Measurements from ENCODE around the gene TMPRSS4.

TMPRSS4 gene

DNA sequence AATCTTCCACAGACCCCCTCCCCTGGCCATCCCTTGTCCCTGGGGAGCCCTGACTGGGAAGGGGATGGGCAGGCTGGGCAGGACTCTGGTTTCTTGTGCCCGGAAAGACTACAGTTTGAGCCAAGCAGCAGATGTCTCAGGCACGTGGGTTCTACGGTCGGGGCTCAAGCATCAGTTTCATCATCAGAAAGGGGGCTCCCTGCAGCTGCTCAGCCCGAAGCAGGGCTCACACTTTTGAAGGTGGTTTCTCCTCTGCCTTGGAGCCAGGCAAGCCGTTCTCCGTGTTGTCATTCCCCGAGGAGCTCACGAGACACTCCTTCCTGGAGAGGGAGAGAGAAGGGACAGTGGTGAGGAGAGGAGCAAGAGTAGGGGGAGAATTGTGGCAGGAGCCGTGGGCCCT is 59.9 kb downstream of the TMPRSS4 start:
- no peak for FAIRE-seq

DNA sequence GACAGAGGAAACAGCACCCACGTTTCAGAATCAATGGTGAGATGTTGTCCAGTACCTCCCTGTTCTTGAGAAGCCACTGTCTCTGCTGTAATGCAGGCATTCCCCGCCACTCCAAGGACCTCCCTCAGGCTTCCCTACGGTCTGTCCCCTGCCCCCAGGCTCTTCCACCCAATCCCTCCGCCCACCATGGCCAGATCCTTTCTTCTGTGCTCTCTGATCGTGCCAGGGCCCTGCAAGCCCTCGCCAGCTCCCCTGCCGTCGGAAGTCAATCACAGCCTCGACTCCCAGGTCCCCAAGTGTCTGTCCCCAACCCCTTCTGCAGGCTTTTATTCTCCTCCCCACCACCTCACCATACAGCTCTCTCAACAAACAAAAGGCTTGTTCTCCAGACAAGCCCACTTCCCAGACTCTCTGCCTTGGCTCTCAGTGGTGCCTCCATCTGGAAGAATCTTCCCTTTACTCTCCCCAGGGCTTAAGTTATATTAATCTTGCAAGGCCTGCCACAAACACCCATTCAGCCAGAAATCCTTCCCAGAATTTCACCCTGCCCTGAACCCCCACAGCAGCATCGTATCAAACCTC is 62.1 kb downstream of the TMPRSS4 start:
- FAIRE-seq, result no peak

DNA sequence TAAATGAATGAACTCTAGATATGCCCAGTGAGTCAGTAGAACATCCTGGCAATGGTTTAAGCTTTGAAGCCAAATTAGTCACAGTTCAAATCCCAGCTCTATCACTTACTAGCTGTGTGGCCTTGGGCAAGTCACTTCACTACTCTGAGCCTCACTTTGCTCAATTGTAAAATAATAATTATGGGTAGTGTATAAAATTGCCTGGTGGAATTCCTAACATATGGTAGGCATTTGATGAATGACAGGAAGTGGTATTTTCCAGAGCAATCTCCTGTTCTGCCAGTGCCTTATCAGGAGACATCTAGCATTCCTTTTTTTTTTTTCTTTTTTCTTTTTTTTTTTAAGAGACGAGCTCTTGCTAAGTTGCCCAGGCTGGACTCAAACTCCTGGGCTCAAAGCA is 62.7 kb downstream of the TMPRSS4 start:
- no peak for FAIRE-seq

DNA sequence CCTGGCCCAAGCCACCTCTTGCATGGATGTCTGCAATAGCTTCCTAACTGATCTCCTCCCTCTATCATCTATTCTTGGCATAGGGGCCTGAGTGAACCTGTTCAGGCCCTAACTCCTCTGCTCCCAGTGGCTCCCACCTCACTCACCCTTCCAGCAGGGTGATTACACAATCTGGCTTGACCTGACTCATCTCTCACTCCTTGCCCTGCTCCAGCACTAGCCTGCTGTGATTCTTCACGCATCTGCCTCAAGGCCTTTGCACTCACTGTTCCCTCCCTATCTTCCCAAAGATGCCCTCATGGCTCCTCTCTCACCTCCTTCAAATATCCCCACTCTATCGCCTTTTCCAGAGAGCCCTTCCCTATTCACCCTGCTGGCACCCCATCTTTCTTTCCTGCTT is 65.2 kb downstream of the TMPRSS4 start:
- no peak for FAIRE-seq

DNA sequence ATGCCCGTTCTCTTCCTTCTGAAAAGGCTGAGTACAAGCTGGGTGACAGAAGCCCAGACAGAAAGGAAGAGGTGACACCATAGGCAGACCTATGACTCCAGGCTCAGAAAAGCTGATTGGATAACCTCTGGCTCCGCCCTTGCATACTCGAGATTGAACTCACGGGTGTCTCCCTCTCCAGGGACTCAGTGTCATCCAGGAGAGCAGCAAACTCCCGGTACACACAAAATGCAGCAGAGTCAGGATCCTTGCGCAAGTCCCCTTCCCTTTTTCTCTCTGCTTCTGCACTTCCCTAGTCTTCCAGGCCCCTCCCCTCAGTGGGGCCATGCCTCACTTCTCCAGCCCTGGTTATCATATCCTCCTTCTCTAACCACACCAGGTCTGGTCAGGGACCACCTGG is 65.9 kb downstream of the TMPRSS4 start:
- FAIRE-seq, result no peak

DNA sequence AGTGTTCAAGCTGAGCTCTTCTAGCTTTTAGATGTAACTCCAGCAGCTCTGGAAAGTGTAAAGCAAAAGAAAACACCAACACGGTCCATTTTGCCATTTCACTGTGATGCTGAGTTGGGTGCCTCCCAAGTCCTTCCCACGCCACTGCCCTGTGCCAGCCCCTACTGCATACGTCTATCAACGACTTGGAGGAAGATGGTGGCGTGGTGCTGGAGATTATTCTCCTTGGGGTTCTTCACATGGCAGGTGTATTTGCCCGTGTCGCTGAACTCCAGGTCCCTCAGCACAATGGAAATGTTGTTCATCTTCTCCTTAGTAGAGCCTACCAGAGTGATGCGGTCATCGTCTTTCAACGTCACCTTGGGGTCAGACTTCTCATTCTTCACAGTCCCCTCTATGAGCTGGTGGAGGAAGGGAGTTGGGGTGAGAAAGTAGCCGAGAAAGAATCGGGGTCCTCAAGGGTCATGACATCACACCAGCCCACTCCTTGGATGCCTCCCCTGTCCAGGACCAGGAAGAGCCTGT is 66.8 kb downstream of the TMPRSS4 start:
- FAIRE-seq, result no peak

DNA sequence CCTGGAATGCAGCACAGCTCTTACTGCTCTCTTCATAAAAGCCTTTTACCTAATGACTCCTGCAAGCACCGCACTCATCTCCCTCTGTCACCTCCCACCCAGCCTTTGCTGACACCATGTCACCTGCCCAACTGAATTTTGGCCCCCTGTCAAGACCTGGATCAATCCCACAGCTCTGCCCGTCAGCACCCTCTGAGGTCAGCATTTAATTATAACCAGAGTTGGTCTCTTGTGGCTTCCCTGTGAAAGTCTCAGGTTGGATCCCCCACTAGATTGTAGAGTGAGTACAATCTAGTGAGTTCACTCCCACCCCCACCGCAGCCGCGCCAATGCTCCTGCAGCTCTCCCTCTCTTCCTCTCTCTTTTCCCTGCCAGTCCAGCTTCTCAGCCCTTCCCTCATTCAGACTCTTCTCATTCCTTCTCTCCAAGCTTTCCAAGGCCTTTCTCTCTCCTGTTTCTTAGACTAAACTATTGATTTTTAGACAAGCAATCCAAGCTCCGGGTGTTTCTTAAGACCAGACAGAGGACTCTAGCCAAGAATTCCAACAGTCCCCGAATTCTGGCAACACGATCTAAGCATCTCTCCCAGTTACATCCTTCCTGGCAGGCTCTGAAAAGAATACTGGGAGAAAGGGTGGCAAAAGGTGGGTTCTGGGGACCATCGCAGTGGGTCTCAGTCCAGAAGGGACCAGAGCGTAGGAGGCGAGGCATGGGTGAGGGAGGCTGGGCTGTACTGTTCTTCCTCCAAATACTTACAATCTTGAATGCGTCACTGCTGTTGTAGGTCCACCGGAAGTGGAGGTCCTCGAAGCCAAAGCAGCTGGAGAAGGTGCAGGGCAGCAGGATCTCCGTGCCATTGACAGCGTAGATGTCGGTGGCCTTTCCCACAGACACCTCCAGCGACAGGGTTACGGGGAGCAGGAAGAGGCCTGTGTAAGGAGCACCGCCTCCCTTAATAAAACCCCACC is 67.7 kb downstream of the TMPRSS4 start:
- FAIRE-seq, result no peak

DNA sequence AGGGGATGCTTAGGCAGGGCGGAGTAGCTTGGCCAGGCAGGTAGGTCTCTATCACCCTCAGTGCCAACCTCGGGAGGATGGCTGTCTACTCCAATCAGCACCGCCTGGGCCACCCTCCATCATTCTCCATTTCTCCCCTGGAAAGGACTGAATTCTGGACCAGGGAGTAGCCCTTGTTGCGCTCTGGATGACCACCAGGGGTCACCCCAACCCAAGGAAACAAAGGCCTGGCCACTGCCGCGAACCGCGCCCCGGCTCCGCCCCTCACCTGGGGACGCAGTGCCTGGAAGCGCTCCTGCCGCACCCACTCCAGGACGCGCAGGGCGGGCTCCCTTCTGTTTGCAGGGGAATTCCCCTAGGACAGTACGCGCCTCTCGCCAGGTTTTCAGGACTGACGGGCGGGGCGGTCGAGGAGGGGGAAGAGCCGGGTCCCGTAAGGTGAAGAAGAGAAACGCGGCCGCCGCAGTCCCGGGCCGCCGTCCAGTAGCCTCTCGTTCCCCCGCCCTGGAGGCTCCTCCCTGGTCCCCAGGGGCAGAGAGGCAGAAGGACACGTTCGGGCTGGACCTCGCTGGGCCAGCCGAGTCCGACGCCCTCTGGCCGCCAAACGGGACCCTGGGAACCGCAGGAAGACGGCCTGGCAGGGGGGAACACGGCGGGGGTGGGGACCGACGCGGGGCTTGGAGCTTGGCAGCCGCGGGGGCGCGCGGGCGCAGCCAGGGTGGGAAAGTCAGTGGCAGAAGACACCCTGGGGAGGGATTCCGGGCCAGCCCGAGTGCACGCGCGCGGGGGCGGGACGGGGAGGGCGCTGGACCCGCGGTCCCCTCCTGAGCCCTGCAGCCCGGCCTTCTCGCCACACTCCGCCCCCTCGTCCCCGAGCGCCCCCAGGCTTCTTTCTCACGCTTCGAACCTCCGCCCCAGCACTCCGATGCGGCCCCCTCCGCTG is 68.7 kb downstream of the TMPRSS4 start:
- no peak for FAIRE-seq

DNA sequence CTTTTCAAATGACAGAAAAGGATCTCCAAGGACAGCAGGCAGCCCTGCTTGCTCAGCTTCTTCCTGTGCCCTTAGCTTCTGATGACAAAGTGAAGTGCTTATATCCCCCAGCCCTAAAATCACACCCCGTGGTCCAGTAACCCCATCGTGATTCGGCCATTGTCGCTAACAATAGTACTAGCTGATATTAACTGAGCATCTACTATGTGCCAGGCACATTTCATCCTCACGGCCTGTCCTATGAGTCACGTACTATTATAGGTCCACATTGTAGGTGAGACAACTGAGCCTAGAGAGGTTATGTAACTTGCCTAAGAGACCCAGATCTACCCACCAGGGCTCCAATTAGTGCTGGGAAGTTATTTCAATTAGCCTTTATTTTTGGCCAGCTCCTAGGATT is 69.7 kb downstream of the TMPRSS4 start:
- no peak for FAIRE-seq

DNA sequence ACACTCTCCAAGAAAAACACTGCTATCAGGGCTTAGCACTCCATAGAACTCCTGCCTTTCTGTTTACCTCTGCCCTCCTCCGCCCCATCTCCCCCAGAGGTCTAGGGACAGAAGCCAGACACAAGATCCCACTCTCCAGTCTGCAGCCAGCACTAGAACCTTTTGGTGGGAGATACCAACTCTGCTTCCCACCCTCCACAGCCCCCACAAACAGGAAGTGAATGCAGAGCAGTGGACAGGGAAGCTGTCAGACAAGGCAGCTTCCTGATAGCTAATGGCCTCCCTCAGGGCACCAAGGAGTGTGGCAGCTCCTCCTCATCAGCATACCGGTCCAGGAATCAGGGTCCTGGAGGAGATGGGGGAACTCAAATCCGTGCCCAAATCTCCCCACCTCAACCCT is 70.6 kb downstream of the TMPRSS4 start:
- FAIRE-seq, result no peak

DNA sequence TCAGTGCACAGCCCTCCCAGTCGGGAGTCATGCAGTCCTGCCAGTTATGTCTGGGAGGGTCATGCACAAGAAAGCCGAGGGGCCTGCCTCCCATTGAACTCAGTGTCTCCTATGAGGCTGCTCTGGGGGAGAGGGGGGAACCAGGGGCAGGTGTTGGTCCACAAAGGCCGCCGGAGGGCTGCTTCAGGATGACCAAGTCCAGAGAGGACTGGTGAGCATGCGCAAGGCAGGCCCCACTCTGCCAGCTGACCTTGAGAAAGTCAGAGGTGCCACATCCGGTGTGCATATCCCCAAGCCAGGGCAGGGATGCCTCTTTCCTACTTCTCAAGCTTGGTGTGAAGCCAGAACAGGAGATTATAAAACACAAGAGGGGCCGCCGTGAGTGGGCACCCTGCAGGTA is 71.4 kb downstream of the TMPRSS4 start:
- no peak for FAIRE-seq

DNA sequence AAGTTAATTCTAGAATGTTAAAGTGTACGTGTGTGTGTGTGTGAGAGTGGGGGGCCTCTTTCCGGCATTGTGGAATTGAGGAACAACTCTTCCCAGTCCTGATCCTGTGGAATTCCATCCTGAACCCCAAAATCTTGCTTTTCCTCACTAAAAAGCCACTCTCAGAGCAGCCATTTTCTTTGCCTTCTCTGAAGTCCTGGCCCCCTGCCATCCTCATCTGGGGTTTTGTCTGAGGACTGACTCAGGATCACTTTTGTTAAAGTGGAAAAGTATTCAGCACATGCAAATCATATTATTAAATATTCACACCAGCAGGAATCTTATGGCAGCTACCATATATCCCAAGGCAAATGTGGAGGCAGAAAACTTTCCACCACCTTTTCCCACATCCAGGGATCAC is 72.0 kb downstream of the TMPRSS4 start:
- FAIRE-seq, result no peak

DNA sequence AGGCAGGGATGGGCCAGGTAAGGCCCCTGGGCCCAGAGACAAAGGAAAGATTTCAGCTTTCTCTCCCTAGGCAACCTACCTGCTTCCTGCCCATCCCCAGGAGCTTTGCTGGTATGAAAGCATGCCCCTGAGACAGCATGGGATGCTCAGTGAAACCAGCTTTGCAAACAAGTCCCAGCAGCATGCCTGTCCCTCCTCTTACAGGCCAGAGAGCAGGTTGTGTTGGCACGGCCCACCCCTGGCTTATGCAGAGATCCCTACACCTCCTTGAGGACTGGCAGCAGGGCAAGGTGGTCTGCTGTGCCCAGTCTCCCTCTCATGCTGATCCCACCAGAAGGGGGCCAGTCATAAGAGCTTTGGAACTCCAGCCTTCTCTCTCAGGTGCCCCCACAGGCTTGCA is 72.6 kb downstream of the TMPRSS4 start:
- FAIRE-seq, result no peak

DNA sequence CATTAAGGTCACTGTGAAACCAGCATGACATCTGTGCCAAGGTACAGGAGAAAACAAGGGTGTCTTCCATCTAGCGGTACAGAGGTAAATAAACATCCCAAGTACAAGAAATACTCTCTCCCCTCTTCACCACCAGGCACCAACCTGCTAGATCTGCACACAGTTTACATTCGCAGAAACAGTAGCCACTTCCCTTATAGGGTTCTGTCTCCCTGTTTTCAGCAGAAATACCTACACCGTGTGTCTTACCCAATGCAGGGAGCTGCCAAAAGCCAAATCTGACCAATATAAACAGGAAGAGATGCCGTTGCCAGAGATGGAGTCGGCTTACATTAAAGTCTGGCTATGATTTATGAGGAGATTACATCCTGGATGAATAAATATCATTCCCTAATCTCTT is 74.6 kb downstream of the TMPRSS4 start:
- no peak for FAIRE-seq

DNA sequence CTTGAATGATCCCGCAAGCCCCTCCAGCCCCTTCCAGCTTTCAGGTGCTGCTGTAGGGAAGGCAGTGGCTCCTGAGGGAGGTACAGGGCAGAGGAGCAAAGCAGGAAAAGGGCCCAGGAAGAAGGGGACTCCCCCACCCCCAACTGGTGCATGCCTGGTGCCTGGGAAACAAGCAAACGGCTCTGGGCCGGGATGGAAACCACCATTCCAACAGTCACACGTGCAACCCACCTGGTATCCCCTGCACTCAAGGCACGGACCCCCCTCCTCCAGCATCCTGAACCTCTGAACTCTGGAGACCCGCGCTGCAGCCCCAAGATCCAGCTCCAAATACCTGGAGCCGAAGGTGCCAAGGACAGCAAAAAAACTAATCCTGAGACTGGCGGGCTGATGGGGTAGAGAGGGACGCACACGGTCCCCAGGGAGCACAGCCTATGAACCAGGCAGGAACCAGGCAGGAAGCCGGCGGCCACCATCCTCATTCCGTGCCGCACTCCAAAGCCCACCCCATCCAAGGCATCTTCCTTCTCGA is 75.2 kb downstream of the TMPRSS4 start:
- FAIRE-seq, result no peak

DNA sequence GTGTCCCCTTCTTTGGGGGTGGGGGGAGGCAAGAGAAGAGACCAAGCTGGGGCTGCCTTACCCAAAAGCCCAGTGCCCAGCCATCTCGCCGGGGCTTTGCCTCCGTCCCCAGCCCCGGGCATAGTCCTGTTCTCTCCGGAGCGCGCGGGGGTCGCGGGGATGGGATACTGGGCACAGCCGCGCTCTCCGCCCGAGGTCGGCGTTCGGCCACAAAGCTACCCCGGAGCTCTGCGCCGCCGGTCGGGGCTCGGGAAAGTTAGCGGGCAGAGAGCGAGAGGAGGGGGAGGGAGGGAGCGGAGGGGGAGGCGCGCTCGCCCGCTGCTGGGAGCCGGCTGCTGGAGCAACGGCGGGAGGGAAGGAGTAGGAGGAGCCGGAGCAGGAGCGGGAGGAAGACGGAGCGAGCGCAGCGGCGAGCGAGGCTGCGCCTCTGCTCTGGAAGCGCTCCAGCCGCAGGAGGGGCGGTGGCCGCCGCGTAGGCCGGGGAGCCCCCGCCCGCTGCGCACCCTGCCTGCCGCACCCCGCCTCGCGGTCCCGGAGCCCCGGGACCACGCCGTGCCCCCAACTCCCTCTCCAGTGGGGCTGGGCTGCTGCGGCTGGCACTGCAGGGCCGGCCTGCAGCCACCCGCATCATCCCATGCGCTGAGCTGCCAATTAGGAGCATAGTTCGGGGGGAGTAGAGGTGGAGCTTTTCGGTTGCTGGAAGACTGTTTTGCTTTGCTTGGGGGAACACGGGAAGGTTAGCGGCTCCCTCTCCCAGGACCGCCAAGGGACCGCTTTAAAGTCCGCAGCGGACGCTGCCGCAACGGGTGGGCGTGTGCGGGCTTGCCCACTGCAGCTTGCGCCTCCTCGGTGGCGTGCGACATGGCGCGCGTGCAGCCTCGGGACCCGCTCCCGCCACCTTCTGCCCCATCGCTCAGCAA is 75.9 kb downstream of the TMPRSS4 start, which contains the start of gene SCN4B:
TSS of gene SCN4B (minus strand) at position 272 of the 920 bp plus-strand sequence. CDS start at position 122, 150 bp downstream.
- no peak for FAIRE-seq

DNA sequence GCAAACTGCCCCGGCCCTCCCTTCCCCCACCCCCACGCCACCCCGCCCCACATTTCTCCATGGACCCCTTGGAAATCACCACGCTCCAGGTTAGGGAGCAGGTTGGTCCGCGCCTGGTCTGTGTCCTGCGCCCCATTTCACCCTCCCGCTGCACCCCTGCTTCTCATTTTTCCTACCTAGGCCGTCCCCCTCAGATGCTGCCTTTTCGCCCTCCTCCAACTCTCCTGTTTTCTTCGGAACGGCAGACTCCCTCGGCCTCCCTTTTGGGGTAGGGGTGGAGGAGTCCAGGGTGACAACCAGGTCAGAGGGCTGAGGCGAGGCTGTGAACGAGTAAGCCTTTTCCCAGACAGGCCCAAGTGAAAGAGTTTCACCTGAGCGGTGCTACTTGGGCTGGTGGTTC is 76.6 kb downstream of the TMPRSS4 start:
- no peak for FAIRE-seq

DNA sequence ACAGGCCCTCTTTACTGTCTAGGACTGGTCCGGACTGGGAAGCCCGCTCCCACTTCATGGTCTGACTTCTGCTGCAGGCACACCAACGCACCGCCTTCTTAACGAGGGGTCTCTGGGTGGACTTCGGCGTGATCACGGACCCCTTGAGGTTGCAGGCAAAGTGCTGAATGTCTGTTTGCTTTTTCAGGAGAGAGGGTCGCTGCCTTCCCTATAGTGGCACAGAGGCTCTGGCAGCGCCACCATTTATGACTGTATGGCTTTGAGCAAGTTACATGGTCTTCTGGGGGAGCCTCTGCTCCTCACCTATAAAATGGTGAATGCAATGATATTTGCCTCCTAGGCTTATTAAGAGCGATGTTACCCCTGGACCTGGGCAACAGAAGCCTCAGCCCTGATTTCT is 77.1 kb downstream of the TMPRSS4 start:
- no peak for FAIRE-seq

DNA sequence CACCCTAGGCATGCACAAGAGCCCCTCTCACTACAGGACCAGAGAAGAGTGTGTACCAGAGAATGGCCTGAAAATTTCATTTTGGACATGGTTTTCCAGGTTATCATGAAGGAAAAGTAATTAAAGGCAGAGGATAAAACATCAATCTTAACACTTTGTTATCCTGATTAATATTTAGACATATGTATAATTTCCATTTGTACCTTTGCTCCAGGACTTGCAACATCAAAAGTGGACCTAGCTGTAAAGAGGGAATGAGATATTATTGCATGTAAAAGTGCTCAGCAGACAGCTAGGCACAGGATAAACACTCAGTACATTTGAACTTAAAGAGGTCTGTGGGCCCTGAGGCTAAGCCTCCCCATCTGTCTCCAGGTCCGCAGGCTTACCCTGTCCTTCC is 77.8 kb downstream of the TMPRSS4 start:
- FAIRE-seq, result no peak

DNA sequence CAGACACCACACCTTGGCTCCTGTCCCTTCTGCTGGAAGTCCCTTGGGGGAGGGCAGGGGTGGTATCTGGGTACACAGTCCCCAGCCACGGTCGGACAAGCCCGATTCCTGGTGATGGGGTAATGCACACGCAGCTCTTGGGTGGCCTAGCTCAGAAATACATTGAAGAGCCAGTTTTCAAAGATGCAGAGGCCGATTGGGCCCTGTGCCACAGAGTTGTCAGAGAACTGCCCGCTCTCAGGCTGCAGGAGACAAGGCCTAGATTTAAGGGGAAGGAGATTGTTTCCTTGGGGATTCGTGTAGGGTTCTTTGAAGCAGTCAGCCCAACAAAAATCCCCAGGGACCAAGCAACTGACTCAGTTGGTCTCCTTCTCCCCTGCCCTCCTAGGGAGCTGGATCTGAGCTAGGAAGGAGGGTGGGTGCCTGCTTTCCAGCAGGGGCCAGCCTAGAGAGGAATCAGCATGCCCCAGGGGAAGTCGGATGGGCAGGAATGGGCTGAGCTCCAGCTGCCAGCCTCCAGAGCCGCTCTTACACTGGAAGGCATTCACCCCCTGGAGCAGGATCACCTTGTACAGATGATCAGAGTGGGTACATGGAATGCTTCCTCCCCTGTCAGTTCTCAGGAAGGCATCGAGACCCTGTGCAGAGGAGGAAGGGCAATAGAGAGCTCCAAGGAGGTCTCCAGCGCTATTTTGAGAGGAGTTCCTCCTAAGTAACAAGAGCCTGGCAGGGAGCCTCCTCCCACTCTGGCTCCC is 79.1 kb downstream of the TMPRSS4 start:
- no peak for FAIRE-seq
